Kidney (tissue), 14 donors: ENCODE results near the gene POLL. TPM values are rescaled to one million over a fixed set of nuclear protein-coding genes. Genes with fewer than 3 reads are reported as not detected.
A peak's percentile ranks its signal among the peaks of the same experiment; 100 is the strongest.

Source experiments
- DNase-seq, 5 donors: peaks; one replicate each; pipeline ENCODE4 v3.0.0-alpha.2; 2013 to 2020
- FAIRE-seq: peaks from 2 replicates; lab custom pipeline; 2012; peaks lifted over from hg19 to GRCh38; lab: Jason Lieb, UNC
- H3K27ac ChIP-seq, 2 donors: one replicate each; pipeline ENCODE4 v1.7.0; 2013; ENCODE audit warnings: low read depth in 2 of 2, low read length in 2 of 2, inconsistent platforms in 1 of 2
- H3K27me3 ChIP-seq: one replicate; pipeline ENCODE4 v1.7.1; 2013; ENCODE audit warnings: low read length, inconsistent platforms; ENCODE audit not compliant: control insufficient read depth, insufficient read depth
- H3K36me3 ChIP-seq, 3 donors: one replicate each; pipeline versions ENCODE4 v1.7.0 to v1.7.1; 2013; ENCODE audit warnings: low read length in 3 of 3, control low read depth in 1 of 3, inconsistent platforms in 1 of 3; ENCODE audit not compliant: insufficient read depth in 3 of 3, control insufficient read depth in 2 of 3
- H3K4me1 ChIP-seq, 3 donors: one replicate each; pipeline versions ENCODE4 v1.7.0 to v1.7.1; 2013; ENCODE audit warnings: low read length in 3 of 3, inconsistent platforms in 1 of 3, low read depth in 1 of 3; ENCODE audit not compliant: control insufficient read depth in 2 of 3, insufficient read depth in 2 of 3
- H3K4me3 ChIP-seq, 3 donors: one replicate each; pipeline versions ENCODE4 v1.7.0 to v1.8.1; 2013; ENCODE audit warnings: low read length in 3 of 3, control low read depth in 1 of 3, inconsistent platforms in 1 of 3
- H3K9ac ChIP-seq, 3 donors: one replicate each; pipeline versions ENCODE4 v1.7.0 to v1.7.1; 2013; ENCODE audit warnings: low read length in 3 of 3, control low read depth in 1 of 3, inconsistent platforms in 1 of 3
- H3K9me3 ChIP-seq, 3 donors: one replicate each; pipeline versions ENCODE4 v1.7.0 to v1.7.1; 2013; ENCODE audit warnings: low read length in 3 of 3, control low read depth in 1 of 3, inconsistent platforms in 1 of 3; ENCODE audit not compliant: control insufficient read depth in 2 of 3, insufficient read depth in 1 of 3
- CTCF ChIP-seq: IDR thresholded peaks from 3 replicates; pipeline ENCODE4 v1.5.1; 2012; ENCODE audit warnings: mild to moderate bottlenecking, moderate library complexity, borderline replicate concordance; ENCODE audit not compliant: insufficient read depth; ENCODE audit errors: extremely low read depth
- intact Hi-C: fragments of 100-400 bp; cut with DNase I; formaldehyde crosslinking; loops from one replicate; pipeline ENCODE4 v1.11.1; 2022
- polyA plus RNA-seq: library from polyadenylated mRNA; stranded (reverse); fragments of 350-450 nt; fragmentation: Illumina TruSeq; extraction: RNeasy Lipid Tissue Mini Kit (QIAGEN cat#74804); gene quantifications from one replicate; pipeline ENCODE4 v1.2.3, GENCODE V29; 2014; ENCODE audit warnings: low read depth, low replicate concordance; ENCODE audit not compliant: insufficient read depth
- total RNA-seq: library from RNA; stranded (reverse); fragmentation: NEBNext Ultra II Directional; extraction: Animal tissue kit (Norgen Biotek cat#: 25700); gene quantifications from one replicate; pipeline ENCODE4 v1.2.1, GENCODE V29; 2021
- donor health status: control.
- donor health status: control.
- donor health status: control.
- donor health status: control.
- donor health status: control.
- donor health status: DM: yes; HTN: yes; CAD: no.
- donor health status: Normal renal cell carcinoma (clear cell type).

Gene POLL
- total and polyA plus RNA-seq, 2 donors from 2014 or later, result 27.5 to 35.2 TPM

- no peak for DNase-seq
- peaks cover 0 to 7% (median 5%) of the 10 kb centered on the region in 3 donors for H3K36me3 ChIP-seq
- no peaks in the 10 kb centered on the region for H3K27me3 ChIP-seq
- TF ChIP-seq CTCF, result no peak
- no peaks in the 10 kb centered on the region for H3K9me3 ChIP-seq
- no peak overlapping the region for H3K4me3 ChIP-seq
- intact Hi-C loops, result no loop called here
- no peak overlapping the region for H3K27ac ChIP-seq
- no peak for FAIRE-seq
- H3K9ac ChIP-seq, result no peak overlapping the region
- H3K4me1 ChIP-seq, result no peaks in the 10 kb centered on the region
Measured at GRCh38 chr10:101630633-101630920, 42.5 kb upstream of the POLL start.

GRCh38 chr10:101629837-101630632 lies 42.0 kb upstream of the POLL start:
- Histone ChIP-seq H3K4me1 (no peaks in the 10 kb centered on the region), H3K9me3 (no peaks in the 10 kb centered on the region), H3K27me3 (no peaks in the 10 kb centered on the region), H3K9ac (no peak overlapping the region), H3K36me3 (peaks cover 0 to 7% (median 5%) of the 10 kb centered on the region in 3 donors), H3K27ac (no peak overlapping the region), H3K4me3 (no peak overlapping the region)
- intact Hi-C loops, result no loop called here
- FAIRE-seq, result no peak
- peak in 1 of 5 donors; percentile 14 for DNase-seq
- no peak for TF ChIP-seq CTCF

- H3K4me3 ChIP-seq, result no peak overlapping the region
- intact Hi-C loops, result no loop called here
- H3K9ac ChIP-seq, result no peak overlapping the region
- no peak for TF ChIP-seq CTCF
- peaks cover 3 to 14% (median 13%) of the 10 kb centered on the region in 3 donors for H3K36me3 ChIP-seq
- H3K27me3 ChIP-seq, result no peaks in the 10 kb centered on the region
- H3K4me1 ChIP-seq, result no peaks in the 10 kb centered on the region
- DNase-seq, result peak in 1 of 5 donors; percentile 25
- H3K9me3 ChIP-seq, result no peaks in the 10 kb centered on the region
- no peak overlapping the region for H3K27ac ChIP-seq
- no peak for FAIRE-seq
Measured at GRCh38 chr10:101625821-101626412, 37.9 kb upstream of the POLL start.
